ENCODE results near the gene CFAP74.

GRCh38 chr1:1987142-1987510 lies 16.5 kb downstream of the CFAP74 start:
- TF ChIP-seq, protein P1, sequence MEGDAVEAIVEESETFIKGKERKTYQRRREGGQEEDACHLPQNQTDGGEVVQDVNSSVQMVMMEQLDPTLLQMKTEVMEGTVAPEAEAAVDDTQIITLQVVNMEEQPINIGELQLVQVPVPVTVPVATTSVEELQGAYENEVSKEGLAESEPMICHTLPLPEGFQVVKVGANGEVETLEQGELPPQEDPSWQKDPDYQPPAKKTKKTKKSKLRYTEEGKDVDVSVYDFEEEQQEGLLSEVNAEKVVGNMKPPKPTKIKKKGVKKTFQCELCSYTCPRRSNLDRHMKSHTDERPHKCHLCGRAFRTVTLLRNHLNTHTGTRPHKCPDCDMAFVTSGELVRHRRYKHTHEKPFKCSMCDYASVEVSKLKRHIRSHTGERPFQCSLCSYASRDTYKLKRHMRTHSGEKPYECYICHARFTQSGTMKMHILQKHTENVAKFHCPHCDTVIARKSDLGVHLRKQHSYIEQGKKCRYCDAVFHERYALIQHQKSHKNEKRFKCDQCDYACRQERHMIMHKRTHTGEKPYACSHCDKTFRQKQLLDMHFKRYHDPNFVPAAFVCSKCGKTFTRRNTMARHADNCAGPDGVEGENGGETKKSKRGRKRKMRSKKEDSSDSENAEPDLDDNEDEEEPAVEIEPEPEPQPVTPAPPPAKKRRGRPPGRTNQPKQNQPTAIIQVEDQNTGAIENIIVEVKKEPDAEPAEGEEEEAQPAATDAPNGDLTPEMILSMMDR (IDR thresholded peaks at IDR 0.05; ENCODE audit: extremely low read depth in 1 of 2, insufficient read depth in 1 of 2, low read depth in 1 of 2, low read length in 2 of 2): no peak
- no peak for TF ChIP-seq POLR2AphosphoS5 (IDR thresholded peaks at IDR 0.05; ENCODE audit: insufficient read depth, low read depth, low read length)
- TF ChIP-seq JUN (IDR thresholded peaks at IDR 0.05; ENCODE audit: borderline replicate concordance, insufficient read depth, insufficient read length, low read depth): no peak

Data from endothelial cell of umbilical vein (primary cell).